GM21381 (cell line): ENCODE results near the gene PRPH2.

Source experiments
- ATAC-seq: cut with Tn5 transposase; IDR thresholded peaks from one replicate; pipeline ENCODE4 v1.9.1; 2021; ENCODE audit warnings: mild to moderate bottlenecking, moderate library complexity; ENCODE audit not compliant: unreplicated experiment

Gene PRPH2, protein sequence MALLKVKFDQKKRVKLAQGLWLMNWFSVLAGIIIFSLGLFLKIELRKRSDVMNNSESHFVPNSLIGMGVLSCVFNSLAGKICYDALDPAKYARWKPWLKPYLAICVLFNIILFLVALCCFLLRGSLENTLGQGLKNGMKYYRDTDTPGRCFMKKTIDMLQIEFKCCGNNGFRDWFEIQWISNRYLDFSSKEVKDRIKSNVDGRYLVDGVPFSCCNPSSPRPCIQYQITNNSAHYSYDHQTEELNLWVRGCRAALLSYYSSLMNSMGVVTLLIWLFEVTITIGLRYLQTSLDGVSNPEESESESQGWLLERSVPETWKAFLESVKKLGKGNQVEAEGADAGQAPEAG

GRCh38 chr6:42722497-42722896 is at the start of gene PRPH2:
Gene PRPH2, minus strand, starts transcription at chr6:42722597. Its CDS starts 263 bp downstream, at chr6:42722334.
- ATAC-seq: no peak

DNA sequence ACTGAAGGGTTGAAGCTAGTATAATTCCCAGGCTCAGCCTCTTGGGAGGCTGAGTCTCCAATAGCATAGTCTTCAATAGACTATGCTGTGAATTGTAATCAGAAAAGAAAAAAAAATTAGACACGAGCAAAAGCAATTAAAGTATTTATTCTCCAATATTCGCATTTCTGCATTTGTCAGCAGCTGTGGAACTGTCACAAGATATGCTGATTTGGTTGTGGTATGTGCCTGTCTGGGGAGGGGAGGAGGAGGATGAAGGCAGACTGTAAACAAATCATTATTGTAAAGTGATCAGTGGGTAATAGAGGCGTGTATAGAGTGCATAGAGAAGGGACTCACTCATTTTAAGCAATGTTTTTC is 49.3 kb upstream of the PRPH2 start:
- ATAC-seq: no peak

DNA sequence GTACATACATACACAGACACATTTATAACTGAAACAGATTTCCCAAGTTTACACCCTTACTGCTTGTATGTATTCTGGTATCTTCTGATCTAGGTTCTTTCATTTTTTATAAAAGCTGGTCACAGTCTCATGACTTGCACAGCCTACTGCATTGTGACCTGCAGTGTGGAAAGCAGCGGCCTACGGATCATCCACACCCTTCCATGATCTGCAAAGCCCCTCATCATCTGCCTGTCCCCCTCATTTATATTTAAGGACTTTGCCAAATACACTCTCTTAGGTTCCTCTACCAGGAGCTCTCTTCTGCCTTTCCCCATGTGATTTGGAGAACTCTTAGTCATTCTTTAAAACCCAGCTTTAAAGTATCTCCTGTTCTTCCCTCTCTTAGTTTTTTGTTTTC is 47.4 kb upstream of the PRPH2 start:
- no peak for ATAC-seq

GRCh38 chr6:42769051-42769450 is 46.7 kb upstream of the PRPH2 start:
- ATAC-seq: no peak

DNA sequence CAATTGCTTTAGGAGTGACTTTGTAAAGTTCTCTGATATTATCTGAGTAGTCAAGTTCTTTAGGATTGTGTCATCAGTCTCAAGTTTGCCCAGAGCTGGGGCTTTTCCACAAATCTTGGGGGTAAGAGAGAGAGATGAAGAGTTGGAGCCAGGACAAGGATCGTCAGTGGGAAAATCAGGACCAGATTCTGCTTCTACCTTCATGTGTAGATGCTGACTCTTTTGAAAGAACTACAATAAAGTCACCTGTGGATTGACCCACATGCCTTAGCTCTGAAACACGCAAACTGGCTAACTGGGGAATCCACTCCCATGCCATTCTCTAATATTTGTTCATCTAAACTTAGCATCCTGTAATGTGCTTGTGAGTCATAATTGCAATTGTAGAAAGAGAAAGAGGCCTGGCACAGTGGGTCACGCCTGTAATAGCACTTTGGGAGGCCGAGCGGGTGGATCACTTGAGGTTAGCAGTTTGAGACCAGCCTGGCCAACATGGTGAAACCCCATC is 43.8 kb upstream of the PRPH2 start:
- no peak for ATAC-seq

DNA sequence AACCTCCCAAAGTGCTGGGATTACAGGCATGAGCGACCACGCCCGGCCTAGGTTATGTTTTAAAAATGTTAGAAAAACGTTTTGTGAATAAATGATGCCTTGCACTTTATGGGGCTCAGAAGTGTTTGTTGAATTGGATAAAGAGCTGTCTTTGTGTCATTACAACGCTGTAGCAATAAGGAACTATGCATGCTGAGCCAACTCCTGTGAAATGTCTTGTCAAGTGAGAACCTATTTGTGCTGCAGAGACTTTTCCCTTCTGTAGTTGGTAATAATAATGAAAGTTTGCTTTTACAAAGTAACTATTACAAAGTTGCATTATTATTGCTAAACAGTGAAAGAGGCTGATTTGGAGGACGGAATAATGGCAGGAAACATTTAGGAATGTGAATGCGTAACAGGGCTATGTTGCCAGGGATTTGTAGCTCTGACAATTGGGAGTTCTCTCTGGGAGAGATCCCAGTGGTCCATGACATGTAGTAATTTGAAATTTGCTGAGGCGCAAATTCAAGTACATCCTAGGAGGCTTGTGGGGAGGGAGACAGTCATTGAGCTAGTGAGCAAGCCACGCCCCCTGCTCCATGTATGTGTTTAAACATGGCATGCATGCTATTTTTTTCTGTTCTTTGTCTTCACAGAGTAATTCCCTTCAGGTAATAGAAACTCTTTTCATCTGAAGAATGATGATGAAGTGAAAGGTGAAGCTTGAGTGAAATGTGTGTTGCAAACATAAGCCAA is 42.7 kb upstream of the PRPH2 start:
- no peak for ATAC-seq

DNA sequence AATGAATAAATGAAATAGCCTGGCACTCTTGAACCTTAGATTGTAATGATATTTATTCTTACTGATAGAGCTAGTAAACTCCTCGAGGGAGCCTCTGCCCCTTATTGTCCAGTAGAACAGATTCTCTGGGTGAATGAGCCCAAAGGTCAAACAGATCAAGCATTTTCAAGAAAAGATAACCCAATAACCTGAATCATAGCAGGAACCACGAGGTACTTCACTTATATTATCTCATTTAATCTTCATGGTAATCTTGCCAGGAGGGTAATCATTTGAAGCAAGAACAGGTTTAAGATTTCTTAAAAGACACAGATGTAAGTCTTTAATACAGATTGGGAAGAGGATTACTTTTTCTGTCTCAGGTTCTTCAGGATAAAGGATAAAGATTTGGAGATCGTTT is 40.6 kb upstream of the PRPH2 start:
- no peak for ATAC-seq

- no peak for ATAC-seq
These were observed 40.0 kb upstream of the PRPH2 start for GRCh38 chr6:42762426-42762859.

DNA sequence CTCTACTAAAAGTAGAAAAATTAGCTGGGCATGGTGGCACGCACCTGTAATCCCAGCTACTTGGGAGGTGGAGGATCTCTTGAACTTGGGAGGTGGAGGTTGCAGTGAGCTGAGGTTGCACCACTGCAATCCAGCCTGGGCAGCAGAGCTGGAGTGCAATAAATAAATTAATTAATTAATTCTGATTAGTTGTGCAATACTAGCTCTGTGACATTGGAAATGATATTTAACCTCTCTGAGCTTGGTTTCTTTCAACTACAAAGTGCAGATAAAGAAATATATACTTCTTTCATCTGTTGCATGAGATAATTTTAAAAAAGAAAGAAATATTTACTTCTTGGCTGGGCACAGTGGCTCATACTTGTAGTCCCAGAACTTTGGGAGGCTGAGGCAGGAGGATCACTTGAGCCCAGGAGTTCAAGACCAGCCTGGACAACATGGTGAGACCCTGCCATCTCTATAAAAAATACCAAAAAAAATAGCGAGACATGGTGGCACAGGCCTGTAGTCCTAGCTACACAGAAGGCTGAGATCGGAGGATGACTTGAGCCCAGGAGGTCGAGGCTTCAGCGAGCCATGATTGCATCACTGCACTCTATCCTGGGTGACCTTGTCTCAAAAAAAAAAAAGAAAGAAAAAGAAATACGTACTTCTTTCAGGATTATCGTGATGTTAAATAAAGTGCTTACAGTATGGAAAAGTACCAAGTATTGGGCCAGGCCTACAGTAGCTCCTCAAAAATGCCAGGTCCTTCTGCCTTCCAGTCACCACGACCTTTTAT is 39.1 kb upstream of the PRPH2 start:
- no peak for ATAC-seq

- ATAC-seq: no peak
These were observed 36.5 kb upstream of the PRPH2 start for GRCh38 chr6:42758756-42759430.

- no peak for ATAC-seq
These were observed 34.3 kb upstream of the PRPH2 start for GRCh38 chr6:42756722-42757121.

- no peak for ATAC-seq
These were observed 32.4 kb upstream of the PRPH2 start for GRCh38 chr6:42754759-42755158.

- no peak for ATAC-seq
These were observed 28.7 kb upstream of the PRPH2 start for GRCh38 chr6:42751055-42751454.

GRCh38 chr6:42748203-42748898 is 26.0 kb upstream of the PRPH2 start:
- ATAC-seq: no peak

GRCh38 chr6:42746463-42747391 is 24.3 kb upstream of the PRPH2 start:
- ATAC-seq: peak; percentile 54

DNA sequence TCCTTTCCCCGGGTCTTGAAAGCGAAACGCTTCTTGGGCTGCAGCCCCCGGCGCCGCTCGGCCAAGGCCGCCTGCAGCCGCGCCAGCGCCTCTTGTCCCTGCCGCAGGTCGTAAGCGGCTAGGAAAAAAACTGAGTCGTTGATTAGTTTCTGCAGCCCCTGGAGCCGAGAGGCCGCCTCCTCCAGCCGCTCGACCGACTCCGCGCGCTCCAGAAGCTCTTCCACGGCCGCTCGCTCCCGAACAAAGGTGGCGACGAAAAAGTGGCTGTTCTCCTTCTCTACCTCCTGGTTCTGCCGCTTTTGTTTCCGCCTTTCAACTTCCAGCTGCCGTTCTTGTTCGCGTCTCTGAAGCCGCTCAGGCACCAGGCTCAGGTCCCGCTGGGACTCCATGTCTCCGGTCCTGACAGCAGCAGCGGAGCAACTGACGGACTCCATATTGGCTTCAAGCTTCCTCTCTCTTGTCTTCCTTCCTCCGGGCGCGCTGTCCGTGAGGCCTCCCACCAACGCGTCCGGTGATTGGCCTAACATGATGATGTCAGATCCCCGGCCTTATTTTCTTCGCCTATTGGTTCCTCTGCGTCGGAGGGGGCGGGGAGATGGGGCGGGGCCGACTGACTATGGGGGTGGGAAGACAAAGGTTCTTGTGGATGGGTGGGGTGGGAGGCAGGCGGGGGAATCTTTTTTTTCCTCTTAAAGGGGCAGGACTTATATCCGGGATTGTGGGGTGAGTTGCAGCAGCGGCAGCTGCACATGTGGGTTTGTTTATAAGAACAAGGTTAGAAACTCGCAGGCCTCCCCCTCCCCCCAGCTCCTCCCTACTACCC is 23.5 kb upstream of the PRPH2 start, which contains the start of gene TBCC:
TBCC (minus strand) TSS at position 464 of the 823 bp plus-strand sequence; CDS start at position 434, 30 bp downstream.
- ATAC-seq: peak; percentile 74

- no peak for ATAC-seq
These were observed 22.8 kb upstream of the PRPH2 start for GRCh38 chr6:42745083-42745639.

DNA sequence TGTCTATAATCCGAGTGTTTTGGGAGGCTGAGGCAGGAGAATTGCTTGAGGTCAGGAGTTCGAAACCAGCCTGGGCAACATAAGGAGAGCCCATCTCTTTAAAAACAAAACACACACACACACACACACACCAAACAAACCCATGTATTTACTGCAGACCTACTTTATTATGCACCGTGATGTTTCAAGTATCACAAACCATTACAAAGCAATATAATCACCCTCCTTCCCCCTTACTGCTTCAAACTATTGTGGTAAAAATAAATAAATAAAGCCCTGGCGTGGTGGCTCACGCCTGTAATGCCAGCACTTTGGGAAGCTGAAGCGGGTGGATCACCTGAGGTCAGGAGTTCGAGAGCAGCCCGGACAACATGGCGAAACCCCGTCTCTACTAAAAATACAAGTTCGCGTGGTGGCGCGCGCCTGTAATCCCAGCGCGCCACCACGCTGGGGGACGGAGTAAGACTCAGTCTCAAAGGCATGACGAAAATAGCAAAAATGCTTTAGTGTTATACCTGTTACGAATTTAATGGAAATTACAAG is 22.0 kb upstream of the PRPH2 start:
- ATAC-seq: no peak
